ENCODE measurements around the gene MECR.

MECR gene

DNA sequence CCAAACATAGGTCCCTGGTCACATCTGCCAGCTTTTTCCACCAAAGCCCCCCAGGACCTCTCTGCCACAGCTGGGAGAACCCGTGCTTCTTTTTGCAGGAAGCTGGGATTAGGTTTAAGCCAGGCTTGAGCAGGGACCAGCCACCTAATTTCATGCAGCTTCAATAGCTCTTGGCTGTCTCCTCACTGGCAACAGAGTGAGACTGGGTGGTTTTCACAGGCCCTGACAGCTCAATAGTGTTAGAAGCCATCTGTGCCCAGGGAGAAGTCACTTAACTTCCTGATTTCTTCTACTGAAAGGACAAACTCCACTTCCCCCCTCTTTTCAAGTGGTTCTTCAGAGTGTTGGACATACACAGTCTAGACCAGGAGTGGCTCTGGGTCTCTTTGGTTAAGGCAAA is 28.7 kb downstream of the MECR start:
- no peak for DNase-seq (ENCODE audit: low spot score)

DNA sequence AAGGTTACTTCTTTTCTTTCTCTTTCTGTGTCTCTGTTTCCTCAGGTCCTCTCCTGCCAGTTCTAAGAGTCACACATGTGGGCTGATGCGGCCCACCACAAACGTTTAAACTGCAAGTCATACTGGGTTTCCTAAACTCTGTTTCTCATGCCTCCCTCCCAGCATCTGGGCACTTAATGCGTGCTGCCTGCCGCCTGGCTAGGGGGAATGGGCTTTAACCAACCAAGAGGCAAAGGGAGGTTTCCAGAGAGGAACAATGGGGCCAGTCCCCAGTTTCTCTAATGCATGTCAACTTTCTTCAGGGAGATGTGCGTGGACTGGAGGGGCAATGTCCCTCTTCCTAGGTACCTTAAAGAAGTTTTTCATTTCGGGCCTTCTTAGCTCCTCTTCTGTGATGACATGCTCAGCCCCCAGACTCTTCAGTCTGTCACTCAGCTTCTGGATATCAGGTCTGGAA is 29.1 kb downstream of the MECR start:
- DNase-seq (ENCODE audit: low spot score), result no peak

DNA sequence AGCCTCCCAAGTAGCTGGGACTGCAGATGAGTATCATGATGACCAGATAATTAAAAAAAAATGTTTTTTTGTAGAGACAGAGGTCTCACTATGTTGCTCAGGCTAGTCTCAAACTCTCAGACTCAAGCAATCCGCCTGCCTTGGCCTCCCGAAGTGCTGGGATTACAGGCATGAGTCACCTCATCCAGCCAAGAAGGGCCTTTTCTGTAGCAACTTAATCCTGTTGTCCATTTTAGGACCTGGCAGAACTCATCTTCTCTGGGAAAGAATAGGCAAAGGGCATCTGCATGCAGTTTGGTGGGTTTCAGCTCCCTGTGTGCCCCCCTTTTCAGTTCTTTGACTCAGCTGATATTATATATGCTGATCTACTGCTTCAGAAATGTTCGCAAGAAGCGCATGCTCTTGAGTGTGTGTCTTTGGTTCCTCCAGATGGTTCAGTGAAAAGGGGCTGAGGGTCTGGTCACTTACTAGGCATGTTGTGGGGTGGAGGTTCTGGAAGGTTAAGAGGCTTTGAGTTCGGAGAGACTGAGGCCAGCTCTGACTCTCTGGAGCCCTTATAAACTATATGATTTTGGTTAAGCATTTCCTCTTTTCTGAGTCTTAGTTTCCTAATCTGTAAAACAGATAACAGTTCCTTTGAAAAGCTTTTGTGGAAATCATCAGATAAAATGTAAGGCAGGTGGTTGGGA is 29.7 kb downstream of the MECR start:
- no peak for DNase-seq (ENCODE audit: low spot score)

DNA sequence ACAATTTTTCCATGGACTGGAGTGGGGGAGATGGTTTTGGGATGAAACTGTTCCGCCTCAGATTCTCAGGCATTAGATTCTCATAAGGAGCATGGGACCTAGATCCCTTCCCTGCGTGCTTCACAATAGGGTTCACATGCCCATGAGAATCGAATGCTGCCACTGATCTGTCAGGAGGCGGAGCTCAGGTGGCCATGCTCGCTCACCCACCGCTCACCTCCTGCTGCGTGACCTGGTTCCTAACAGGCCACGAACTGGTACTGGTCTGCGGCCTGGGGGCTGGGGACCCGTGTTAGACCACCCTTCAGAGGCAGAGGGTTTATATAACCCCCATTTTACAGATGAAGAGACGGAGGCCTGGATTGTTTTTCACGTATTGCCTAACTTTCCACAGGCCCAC is 32.7 kb downstream of the MECR start:
- DNase-seq (ENCODE audit: low spot score), result no peak

DNA sequence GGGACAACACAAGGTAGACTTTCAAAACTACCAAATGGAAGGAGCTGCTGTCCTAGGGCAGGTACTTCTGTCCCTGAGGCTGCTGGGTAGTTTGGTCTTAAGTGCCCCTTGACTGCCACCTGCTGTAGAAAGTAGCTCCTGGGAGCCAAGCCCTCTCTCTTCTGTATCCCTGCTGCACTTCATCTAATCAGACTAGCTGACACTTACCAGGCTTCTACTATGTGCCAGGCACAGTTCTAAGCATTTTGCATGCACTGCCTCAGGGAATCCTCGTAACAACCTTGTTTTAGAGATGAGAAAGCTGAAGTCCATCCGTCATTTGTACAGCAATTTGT is 33.2 kb downstream of the MECR start:
- peak; percentile 50 for DNase-seq (ENCODE audit: low spot score)

DNA sequence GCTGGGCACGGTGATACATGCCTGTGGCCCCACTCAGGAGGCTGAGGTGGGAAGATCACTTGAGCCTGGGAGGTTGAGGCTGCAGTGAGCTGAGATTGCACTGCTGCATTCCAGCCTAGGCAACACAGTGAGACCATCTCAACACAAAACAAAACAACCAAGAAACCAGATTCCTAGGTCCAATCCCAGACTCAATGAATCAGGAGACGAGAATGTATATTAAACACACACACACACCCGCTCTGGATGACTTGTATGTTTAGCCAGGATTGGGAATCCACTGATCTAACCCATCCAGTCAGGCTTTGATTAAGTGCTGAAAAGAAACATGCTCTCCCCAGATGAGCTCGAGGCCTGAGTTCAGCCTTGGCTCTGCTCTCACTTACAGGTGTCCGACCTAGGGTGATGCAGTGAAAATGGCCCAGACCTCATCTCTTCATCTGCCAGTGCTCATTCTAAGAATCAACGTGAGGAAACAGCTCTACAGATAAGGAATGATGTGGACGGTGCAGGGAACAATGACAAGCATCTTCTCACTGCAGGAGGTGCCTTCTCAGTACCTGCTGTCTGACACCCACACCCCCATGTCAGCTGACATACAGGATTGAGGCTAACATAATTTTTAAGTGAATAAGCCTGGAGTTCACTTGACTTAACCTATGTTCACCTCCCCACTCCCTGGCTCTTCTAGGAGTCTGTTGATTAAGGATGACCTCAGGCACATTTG is 33.7 kb downstream of the MECR start:
- no peak for DNase-seq (ENCODE audit: low spot score)

DNA sequence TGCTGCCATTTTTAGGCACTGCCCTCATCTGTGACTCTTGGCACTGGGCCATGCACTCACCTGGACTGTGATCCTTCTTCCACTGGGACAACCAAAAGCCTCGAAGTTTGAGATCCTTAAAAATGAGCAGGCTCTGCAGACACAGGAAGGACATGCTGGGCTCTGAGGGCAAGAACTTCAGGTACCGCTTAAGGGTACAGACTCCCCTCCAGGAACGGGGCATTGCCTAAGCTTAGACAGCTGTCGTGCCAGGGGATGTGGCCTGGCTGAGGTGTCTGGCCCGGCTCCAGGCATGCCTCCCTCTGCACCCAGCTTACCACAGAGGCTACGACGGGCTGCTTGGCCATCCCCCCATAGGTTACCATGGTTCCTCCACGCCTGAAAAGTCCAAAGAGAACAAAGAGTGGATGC is 34.8 kb downstream of the MECR start:
- no peak for DNase-seq (ENCODE audit: low spot score)

DNA sequence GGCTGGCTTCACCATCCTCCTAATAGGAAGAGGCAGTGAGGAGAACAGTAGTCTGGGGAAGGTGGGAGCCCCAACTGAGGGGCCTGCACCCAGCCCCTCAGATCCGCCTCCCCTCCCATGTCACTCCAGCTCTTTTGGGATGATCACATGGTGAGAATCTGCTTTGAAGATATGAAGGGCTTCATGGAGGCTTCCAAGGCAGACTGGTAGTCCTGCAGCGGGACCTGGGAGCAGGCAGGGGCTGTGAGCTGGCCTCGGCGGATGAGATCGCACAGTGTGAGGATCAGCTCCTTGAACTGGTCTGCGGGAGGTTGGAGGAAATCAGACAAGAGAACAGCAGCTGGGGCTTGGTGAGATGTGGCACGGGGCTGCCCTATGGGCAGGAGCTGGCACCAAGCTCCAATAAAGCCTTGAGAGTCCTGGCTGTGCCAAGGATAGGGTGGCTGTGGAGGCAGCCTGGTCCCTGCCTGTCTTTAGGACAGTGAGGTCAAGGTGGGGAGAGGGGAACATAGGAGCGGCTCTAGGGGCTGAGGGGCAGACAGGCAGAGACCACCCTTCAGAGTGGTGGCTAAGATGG is 36.8 kb downstream of the MECR start:
- DNase-seq (ENCODE audit: low spot score), result no peak

DNA sequence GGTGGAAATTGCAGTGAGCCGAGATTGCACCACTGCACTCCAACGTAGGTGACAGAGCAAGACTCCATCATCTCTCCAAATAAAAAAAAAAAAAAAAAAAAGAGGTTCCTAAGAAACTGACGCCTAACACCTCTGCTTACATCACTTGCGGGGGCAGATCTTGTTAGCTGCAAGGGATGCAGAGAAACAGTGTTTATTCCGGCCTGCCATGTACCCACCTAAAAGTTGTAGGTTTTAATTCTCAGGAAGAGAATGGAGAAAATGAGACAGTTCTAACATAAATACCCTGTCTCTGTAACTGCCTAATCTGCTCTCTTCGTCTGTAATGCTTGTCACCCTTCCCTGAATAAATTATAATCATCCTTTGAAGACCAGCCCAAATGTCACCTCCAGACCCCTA is 40.0 kb downstream of the MECR start:
- no peak for DNase-seq (ENCODE audit: low spot score)

DNA sequence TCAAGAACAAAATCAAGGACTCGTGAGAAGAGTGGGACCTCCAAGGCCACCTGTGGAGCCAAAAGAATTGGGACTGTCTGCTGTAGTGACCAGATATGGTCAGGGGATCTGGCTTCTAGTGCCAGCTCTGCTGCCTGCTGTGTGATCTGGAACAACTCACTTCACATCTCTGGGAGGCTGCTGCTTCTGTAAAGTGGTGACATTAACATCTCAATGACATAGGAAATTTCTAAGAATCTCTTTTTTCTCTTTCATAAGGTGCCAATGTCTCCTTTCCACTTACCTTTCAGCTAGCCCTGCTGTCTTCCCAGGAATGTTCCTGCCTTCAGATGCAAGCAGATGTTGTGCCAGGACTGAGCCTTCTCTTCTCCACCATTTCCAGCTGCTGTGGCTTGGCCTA is 44.0 kb downstream of the MECR start:
- no peak for DNase-seq (ENCODE audit: low spot score)

DNA sequence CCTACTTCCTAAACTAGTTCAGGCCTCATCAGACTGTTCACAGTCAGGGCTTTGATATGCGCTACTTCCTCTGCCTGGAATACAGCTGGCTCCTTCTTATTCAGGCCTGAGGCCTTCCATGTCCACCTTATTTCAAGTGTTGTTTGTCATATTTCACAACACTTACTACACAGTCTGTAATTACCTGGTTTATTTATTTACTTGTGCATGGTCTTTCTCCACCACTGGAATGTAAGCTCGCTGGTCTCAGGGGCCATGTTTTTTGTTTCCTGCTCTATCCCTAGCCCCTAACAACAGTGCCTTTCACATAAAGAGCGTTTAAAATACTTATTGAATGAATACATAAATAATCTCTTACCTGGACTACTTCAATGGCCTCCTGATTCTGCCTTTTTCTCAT is 44.5 kb downstream of the MECR start:
- DNase-seq (ENCODE audit: low spot score), result peak; percentile 59

DNA sequence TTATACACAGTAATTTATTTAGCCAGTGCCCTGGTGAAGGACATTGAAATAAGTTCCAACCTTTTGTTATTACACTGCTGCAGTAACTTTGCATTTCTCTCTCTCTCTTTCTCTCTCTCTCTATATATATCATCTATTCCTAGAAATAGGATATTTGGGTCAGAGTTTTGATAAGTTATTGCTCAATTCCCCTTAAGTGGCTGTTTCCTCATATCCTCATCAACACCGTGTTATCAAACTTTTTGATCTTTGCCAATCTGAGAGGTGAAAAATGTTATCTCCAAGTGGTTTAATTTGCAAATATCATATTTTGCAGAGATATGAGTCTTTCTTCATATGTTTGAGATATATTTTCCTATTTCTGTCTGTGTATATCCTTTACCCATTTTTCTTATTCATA is 47.4 kb downstream of the MECR start:
- no peak for DNase-seq (ENCODE audit: low spot score)

DNA sequence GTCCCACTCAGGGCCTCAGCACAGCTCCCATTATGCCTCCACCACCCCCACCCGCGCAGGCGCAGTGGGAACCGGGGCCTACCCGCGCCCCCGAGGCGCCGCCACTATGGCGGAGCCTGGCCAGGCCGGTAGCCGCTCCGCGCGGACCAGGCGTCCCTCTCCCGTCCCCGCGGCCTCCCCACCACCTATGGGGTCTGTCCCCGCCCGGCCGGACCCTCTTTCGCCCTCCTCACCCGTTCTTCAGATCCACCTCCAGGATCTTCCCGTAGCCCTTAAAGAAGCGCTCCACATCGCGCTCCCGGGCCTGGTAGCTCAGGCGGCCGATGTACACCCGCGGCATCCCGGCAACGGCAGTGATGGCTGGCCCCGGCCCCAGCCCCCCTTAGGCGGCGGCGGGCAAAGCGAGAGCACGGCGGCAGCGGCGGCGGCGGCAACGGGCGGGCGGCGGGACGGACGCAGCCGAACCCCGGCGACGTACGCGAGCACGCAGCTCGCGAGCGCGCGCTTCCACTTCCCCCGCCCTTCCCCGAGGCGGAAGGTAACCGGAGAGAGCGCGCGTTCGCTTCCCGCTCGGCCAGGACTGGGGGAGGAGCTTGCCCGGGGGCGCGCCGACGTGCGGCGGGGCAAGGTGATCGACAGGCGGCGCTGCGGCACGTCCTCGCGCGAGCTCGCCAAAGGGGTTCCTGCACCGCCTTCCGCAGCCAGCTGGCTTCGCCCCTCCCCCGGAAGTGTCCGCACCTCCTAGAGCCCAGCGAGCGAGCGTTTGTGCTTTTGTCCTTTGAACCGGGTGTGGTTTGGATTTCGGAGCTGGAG is 49.1 kb downstream of the MECR start, which contains the start of gene SRSF4:
TSS of gene SRSF4 (minus strand) at position 488 of the 813 bp plus-strand sequence. CDS start at position 340, 148 bp downstream.
- peak; percentile 93 for DNase-seq (ENCODE audit: low spot score)

DNA sequence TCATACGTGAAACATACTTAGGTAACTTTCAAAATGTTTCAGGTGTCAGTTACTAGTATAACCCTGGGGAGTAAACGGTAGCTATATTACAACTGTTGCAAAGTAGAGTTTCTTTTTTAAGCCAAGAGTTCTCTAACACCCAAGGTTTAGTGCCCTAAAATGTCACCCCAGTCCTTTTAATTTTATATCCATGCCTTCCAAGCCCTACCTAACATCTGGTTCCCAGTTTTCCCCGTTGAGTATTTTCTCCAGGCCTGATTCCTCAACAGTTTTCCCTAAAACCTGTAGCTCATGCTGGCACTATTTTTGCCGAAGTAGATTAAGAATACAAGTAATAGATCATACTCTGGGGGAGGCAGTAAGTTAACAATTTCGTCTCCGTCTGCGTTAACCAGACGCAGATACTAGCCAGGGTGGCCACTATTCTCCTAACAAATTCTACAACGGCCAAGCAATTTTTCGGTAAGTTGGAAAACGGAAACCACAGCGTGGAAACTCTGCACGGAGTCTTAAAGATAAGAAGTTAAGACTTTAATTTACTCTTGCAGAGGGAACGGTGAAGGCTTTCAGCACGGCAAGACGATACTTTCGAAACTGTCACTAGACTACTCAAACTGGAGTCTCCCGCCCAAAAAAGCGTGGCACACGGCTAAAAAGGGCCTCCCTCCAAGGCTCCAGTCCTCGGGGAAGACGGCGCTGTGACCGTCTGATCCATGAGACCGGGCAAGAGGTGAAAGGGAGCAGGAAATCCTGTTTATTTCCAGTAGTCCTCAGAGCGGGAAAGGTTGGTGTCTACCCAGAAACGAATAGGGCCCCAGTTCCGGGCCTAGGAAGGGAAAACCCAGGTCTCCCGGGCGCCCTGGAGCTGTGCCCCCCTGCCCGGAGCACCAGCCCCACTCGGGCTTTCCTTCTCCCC is 50.0 kb downstream of the MECR start:
- no peak for DNase-seq (ENCODE audit: low spot score)

DNA sequence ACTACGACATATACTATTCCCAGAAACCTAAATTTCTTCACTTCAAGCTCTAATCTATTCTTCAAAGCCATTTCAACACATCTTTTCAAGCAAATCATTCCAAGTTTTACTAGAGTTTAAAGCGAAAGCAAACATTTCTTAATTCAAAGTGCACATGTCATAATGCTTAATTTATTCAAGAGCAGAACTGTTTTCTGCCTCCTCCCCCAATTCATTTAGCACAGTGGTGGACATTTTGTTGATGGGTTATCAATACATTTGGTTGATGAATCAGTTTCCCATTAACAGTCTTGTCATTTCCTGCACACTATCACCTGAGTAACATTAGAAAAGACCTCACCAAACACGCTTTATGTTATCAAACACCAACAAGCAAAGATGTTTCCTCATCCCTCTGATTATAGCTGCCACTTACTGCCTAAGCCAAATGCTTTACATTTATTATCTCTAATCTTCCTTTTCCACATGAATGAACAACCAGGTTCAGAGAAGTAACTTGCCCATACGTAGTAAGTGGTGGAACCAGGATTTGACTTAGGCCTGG is 51.0 kb downstream of the MECR start:
- DNase-seq (ENCODE audit: low spot score), result no peak

DNA sequence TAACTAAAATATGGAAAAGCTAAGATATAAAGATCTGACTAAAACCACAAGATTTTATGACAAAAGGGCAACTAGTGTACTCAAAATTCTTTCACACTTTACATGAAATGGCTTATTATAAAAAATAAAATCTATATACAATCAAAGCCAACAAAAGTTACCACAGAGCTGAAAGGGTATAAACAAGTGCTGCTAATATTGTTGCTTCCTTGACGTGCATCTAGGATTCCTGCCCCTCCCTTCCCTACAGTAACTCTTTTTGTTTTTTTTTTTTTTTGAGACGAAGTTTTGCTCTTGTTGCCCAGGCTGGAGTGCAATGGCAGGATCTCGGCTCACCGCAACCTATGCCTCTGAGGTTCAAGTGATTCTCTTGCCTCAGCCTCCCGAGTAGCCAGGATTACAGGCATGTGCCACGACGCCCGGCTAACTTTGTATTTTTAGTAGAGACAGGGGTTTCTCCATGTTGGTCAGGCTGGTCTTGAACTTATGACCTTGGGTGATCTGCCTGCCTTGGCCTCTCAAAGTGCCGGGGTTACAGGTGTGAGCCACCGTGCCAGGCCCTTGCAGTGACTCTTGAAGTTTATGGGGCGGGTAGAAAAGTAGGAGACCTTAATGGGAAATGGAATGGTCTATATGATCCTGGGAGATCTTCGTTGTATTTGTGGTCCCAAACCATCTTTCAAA is 53.6 kb downstream of the MECR start:
- DNase-seq (ENCODE audit: low spot score), result no peak

DNA sequence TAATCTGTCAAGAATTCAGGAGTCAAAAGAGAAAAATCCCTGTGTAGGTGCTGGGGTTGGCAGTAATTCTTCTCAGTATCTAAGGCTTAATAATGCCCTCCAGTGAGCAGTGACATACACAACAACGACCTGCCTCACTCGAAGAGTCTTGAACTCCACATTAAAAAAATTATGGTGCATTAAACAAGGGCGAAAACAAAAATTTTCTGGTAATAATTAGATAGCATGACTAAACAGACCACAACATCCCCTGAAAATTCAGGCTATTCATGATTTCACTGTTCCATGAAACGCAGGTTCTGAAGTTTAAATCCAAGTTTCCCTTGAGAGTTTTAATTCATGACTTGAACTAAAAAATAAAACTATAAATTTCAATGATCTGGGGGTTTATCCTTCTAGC is 54.2 kb downstream of the MECR start:
- DNase-seq (ENCODE audit: low spot score), result no peak

DNA sequence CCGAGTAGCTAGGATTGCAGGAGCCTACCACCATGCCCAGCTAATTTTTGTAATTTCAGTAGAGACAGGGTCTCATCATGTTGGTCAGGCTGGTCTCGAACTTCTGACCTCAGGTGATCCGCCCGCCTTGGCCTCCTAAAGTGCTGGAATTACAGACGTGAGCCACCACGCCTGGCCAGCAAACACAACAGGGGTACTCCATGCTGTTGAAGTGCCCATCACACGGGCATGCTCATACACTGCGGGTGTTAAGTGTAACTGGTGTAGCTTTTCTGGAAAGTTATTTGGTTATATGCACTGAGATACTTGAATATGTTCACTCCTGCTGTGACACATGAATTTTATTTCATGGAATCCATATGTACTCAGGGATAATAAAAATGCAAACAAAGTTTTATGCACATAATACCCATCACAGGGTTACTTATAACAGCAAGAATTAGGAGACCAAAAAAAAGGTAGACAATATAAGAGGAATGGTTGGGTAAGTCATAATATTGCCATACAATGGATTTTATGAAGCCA is 58.3 kb downstream of the MECR start:
- DNase-seq (ENCODE audit: low spot score), result no peak

DNA sequence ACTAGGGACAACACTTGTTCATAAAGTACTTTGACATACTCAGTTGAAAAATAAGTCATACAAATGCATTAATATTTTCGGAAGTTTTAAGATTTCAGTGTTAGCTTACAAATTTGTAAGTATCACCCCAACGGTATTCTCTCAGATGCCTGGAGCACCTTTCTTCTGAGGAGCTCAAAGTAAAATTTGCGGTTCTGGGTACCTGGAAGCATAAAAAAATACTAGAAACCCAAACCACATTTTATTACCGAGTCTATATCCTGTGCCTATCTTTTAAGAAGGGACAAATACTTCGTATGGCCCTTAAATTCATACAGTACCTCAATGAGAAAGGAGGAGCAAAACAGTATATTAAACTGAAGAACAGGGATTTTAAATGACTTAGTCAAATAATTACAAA is 59.2 kb downstream of the MECR start:
- no peak for DNase-seq (ENCODE audit: low spot score)

DNA sequence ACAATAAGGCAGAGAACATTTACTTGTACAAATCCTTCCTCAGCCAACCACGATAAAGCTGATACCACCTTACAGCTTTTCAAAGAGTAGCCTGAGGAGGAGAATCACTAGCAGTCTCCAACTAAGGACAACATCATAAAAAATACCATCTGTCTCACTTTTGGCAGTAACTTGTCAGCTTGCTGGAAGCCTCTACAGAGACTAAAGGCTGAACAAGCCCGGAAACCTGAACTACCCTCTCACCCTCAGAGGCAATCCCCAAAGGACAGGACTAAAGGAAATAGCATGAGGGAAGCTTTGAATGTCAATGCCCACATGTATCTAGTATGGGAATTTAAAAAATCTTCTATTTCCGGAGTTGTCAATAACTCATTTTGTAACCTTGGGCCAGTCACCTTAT is 59.6 kb downstream of the MECR start:
- DNase-seq (ENCODE audit: low spot score), result no peak
